ENCODE results near the gene FANCG.

The FANCG gene

DNA sequence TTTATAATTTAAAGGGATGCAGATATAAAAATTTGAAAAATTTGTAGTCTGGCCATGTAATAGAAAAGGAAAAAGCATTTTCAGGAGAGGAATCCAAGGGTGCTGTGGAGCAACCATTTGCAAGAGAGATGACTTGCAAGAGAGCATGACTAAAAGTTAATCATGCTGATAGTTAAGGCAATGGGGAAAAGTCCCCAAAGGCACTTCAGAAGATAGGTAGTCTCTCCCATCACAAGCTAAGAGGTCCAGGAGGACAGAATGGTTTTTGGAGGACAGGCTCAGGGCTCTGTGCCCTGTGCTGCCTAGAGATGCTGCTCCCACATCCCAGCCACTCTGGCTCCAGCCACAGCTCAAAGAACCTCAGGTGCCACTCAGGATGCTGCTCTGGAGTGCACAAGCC lies 51.4 kb downstream of the FANCG start:
- no peak overlapping the region for H3K4me3 Mint-ChIP-seq
- no peak overlapping the region for H3K27ac Mint-ChIP-seq
- peaks cover 16% of the 10 kb centered on the region for H3K36me3 Mint-ChIP-seq
- H3K27me3 Mint-ChIP-seq, result no peaks in the 10 kb centered on the region
- H3K9me3 Mint-ChIP-seq (ENCODE audit: low read depth), result no peaks in the 10 kb centered on the region
- peaks cover 8% of the 10 kb centered on the region for H3K4me1 Mint-ChIP-seq (ENCODE audit: low read depth)

DNA sequence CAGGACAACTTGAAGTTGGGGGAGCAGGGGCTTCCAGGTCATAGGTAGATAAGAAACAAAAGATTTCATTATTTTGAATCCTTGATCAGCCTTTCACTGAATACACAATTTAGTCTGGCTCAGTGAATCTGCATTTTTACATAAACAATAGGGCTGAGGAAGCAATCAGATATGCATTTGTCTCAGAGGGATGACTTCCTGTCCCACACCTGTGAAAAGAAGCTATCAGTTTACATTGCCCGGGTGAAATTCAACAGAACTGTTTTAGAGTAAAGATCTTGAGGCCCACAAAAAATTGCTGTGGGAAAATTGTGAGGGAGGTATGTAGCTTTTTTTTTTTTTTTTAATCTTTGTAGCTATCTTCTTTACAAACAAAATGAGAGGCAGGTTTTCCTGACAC lies 51.9 kb downstream of the FANCG start:
- Mint-ChIP-seq H3K4me3 (no peak overlapping the region), H3K36me3 (peaks cover 17% of the 10 kb centered on the region), H3K27ac (no peak overlapping the region), H3K9me3 (ENCODE audit: low read depth) (no peaks in the 10 kb centered on the region), H3K4me1 (ENCODE audit: low read depth) (peaks cover 9% of the 10 kb centered on the region), H3K27me3 (no peaks in the 10 kb centered on the region)

DNA sequence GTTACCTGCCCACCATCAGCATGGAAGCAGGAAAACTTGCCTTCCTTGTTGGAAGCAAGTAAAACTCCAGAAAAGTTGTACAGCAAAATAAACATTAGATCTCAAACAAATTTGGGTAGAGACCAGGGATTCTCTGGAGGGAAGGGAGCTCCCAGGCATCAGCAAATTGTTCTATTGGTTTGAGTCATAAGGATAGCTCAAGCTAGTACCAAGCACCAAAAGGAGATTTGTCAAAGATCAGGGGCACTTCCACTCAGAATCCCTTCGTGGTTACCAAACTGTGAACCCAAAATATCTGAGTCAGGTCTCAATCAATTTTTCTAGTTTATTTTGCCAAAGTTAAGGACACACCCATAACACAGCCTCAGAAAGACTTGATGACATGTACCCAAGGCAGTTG lies 52.4 kb downstream of the FANCG start:
- Mint-ChIP-seq H3K27ac (no peak overlapping the region), H3K4me3 (no peak overlapping the region)

DNA sequence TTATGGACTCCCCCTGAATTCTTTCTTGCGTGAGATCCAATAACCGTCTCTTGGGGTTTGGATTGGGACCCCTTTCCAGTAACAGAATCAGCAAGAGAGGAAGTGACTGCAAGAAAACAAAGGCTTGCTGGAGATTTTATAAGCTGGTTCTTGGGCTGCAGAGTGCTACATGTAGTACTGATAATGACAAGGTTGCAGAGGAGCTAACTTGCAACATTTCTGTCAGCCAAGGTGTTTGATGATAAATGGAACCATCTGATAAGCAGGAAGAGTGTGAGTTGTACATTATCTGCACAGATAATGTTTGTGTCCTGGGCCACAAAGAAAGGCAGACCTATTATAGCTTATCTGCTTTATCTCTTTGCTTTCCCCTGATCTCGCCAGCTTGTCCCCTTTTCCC lies 53.1 kb downstream of the FANCG start:
- Mint-ChIP-seq H3K9me3 (ENCODE audit: low read depth) (no peaks in the 10 kb centered on the region), H3K4me1 (ENCODE audit: low read depth) (peaks cover 9% of the 10 kb centered on the region), H3K4me3 (no peak overlapping the region), H3K36me3 (peaks cover 22% of the 10 kb centered on the region), H3K27me3 (no peaks in the 10 kb centered on the region), H3K27ac (no peak overlapping the region)

More for the DNA sequence above, 52.4 kb downstream of the FANCG start:
- no peaks in the 10 kb centered on the region for H3K27me3 Mint-ChIP-seq
- H3K9me3 Mint-ChIP-seq (ENCODE audit: low read depth), result no peaks in the 10 kb centered on the region
- peaks cover 9% of the 10 kb centered on the region for H3K4me1 Mint-ChIP-seq (ENCODE audit: low read depth)
- H3K36me3 Mint-ChIP-seq, result peaks cover 17% of the 10 kb centered on the region
